GM19463 (cell line): Measurements from ENCODE around the gene COX19.

Source experiments
- ATAC-seq: cut with Tn5 transposase; IDR thresholded peaks from one replicate; pipeline ENCODE4 v1.9.1; 2021; ENCODE audit warnings: mild to moderate bottlenecking, moderate library complexity; ENCODE audit not compliant: unreplicated experiment

The COX19 gene

GRCh38 chr7:979886-980571, 4.7 kb upstream of the COX19 start:
- ATAC-seq, result no peak

- no peak for ATAC-seq
These were observed 3.8 kb upstream of the COX19 start for GRCh38 chr7:979151-979550.

DNA sequence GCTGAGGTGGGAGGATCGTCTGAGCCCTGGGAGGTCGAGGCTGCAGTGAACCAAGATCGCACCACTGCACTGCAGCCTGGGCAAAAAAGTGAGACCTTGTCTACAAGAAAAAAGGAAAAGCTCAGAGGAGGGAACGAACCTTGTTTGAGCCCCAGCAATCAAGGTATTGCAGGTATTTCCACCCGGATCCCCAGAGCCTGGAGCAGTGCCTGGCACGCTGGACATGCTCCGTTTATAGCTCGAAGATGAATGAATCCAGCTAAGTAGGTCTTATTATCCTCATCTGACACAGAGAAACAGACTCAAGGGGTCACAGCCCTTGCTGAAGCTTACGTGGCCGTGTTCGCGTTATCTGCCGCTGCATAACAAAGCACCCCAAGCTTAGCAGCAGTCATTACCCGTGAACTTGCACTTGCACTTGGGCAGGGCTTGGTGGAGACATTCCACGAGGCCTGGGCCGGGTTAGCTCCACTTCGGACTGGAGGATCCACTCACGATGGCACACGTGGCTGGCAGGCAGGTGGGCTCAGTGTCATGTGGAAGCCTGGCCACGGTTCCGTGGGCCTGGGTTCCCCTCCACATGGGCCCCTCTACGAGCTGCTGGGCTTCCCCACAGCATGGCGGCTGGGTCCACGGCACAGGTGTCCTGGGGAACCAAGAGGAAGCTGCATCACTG, 3.2 kb upstream of the COX19 start:
- no peak for ATAC-seq

GRCh38 chr7:978049-978346, 2.6 kb upstream of the COX19 start:
- ATAC-seq, result no peak

DNA sequence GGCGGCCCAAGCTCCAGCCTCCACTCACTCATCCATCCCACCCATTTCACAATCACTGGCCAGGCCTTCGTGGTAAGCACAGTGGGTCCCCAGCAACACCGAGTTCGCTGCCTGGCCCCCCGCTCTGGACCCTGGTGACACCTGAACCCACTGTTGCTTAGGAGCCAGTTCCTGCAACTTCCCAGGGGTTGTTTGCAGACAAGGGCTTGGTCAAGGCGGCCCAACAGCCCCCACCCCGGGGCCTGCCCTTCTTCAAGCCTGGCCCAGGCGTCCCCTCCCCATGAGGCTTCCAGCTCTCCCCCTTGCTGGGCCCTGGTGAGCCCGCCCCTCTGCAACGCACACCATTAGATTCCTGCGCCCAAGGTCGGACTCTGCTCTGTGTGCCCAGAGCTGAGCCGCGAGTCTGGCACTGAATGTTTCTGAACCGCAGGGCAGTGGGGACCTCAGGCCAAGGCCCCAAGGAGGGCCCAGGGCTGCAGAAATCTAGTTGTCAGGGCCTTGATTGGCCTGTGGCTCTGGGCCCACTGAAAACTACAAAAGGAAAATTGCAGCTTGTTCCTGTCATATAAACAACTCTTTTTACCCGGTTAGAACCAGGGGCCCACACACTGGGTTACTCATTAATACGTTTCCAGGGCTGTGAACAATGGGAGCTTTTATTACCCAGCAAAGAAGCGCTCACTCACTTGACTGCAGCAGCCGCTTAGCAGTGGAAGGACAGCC, 2.1 kb upstream of the COX19 start:
- ATAC-seq, result peak; percentile 64

DNA sequence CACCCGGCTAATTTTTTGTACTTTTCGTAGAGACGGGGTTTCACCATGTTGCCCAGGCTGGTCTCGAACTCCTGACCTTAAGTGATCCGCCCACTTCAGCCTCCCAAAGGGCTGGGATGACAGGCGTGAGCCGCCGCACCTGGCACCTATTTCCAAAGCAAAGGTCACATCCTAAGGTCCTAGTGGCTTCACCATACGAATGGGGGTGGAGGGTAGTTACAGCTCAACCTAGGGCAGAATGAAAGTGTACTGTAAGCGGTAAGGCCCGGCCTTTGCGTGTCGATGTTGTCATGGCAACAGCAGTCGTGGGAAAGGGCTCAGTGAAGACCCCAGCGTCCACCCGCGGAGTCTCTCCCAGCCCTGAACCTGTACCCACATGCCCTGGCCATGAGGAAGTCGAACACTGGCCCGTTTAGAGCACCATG, 1.6 kb upstream of the COX19 start:
- no peak for ATAC-seq

GRCh38 chr7:975702-976473, 539 bp upstream of the COX19 start:
- no peak for ATAC-seq

DNA sequence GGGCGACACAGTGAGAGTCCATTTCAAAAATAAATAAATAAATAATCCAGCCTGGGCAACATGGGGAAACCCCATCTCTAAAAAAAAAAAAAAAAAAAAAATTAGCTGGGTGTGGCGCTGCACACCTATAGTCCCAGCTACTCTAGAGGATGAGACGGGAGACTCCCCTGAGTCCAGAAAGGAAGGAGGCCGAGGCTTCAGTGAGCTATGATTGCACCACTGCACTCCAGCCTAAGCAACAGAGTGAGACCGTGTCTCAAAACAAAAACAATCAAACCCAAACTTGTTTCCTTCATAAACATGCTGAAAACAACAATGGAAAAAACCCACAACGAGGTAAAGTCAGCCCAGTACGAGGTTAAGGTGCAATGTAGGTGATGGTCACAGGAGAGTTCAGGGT, 1.2 kb downstream of the COX19 start:
- no peak for ATAC-seq

DNA sequence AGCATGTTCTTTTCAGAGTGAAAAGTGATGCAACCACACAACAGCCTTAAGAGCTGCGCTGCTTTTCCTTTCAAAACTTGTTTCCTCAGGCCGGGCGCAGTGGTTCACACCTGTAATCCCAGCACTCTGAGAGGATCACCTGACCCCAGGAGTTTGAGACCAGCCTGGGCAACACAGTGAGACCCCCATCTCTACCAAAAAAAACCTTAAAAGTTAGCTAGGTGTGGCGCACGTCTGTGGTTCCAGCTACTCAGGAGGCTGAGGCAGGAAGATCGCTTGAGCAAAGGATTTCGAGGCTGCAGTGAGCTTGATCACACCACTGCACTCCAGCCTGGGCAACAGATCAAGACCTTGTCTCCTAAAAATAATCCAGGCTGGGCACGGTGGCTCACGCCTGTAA, 2.0 kb downstream of the COX19 start:
- no peak for ATAC-seq

DNA sequence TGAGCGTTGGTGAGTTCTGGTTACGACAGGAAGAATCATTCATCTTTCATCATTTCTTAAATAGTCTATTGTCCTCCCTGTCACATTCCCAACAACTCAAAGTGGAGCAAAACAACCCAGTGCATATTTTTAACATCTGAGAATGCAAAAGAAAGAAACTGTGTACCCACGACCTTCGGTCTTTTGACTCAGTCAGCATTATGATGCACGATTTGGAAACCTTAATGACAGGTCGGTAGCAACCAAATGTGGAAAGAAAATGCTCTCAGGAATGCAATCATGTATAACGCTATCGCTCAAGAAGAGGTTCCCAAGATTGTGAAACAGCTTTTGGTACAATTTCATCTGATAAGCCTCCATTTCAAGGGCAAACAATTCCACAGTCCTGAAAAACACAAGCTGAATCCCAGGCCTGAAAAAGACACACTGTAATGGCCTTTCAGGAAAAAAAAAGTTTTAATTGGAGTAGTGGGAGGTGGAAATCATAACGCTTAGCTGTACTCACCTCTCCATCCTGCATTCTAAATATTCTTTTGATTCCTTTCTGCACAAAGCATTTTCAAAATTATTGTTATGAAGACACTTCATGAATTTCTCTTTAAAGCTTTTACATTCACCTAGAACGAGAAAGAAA, 2.6 kb downstream of the COX19 start:
- no peak for ATAC-seq

- ATAC-seq, result no peak
These were observed 3.2 kb downstream of the COX19 start for GRCh38 chr7:972110-972509.

DNA sequence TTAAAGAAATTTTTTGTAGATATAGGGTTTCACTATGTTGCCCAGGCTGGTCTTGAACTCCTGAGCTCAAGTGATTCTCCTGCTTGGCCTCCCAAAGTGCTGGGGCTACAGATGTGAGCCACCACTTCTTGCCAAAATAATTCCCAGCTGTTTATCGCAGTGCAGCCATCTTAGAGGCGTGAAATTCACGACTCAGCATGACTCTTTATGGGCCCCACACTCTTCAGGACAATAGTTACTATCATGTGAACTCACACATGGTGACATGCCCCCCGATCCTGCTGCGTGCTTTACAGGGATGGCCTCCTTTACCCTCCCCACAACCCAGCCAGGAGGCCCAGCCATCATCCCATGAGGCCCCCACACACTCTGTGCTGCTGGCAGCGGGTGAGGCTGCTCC, 4.6 kb downstream of the COX19 start:
- ATAC-seq, result no peak

DNA sequence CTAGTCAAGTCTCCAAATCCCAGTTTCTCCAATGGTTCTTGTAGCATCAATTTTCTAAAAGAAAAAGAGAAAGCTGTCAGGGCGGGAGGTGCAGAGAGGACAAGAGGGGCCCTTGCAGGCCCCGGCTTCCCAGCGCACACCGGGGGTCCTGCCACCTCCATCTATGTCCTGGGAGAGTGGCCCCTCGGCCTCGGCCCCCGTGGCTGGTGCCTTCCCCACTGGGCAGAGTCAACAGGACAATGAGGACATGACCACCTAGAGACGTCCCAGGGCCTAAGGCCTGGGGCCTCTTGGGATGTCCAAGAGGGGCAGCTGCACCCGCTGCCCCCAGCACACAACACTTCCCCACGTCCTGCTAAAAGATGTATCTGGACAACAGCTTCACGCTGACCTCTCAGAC, 5.9 kb downstream of the COX19 start:
- no peak for ATAC-seq

- no peak for ATAC-seq
These were observed 6.9 kb downstream of the COX19 start for GRCh38 chr7:968205-969105.

- ATAC-seq, result no peak
These were observed 7.8 kb downstream of the COX19 start for GRCh38 chr7:967361-968082.

GRCh38 chr7:966291-967069, 8.9 kb downstream of the COX19 start:
- ATAC-seq, result no peak

DNA sequence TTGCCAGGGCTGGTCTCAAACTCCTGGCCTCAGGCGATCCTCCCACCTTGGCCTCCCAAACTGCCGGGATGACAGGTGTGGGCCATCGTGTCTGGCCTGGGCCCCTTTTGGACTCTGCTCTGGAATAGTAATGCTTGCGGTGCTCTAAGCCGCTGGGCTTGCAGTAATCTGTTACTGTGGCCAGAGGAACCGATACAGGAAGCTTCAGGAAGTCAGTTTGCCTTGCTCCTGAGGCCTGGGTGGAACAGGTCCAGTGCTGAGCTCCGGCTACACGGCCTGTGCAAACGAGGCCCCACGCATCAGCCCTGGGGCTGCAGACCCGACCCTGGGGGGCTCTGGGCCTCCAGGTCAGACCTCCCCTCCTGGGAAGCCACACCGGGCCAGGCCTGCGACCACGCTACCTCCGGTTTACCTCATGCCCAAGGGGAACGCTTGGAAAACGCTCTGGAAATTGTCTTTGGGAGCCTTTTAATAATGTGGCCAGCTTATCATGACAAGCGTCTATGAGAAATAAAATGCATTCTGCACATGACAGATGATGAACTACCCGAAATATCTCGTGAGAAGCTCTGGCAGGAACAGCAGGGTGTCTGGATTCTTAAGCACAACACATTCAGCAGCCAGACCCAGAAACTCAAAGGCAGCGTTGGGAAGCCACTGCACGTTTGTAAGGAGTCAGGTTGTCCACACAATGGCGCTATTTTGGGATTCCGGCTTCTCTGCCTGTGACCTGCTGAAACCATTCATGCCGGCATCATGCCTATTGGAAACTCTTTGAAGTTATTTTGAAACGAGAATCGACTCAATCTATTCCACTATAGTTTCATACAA, 10.7 kb downstream of the COX19 start:
- ATAC-seq, result no peak
